Astrocyte of the cerebellum (primary cell): ENCODE results near the gene SELENOT.

Experiments
- DNase-seq: peaks from one replicate; pipeline ENCODE4 v3.0.0-alpha.2; 2011; ENCODE audit warnings: low read depth
- H3K4me3 ChIP-seq: 2 replicates; pipeline ENCODE4 v1.5.1; 2011; ENCODE audit warnings: mild to moderate bottlenecking, low read depth, low read length, moderate library complexity
- in situ Hi-C: cut with HindIII; loops from 2 replicates; pipeline ENCODE4 v1.10.0; 2017; ENCODE audit warnings: low sequenced_read_pairs
- TF ChIP-seq, protein P1 (sequence below): IDR thresholded peaks from 2 replicates; pipeline ENCODE4 v1.5.1; 2012; ENCODE audit warnings: low read length, low read depth, moderate library complexity, mild to moderate bottlenecking; ENCODE audit errors: missing control alignments

SELENOT gene

GRCh38 chr3:150603153-150603979, at the start of gene SELENOT:
SELENOT (plus strand) TSS chr3:150603321; CDS start chr3:150603363, 42 bp downstream.
- TF ChIP-seq, protein P1, sequence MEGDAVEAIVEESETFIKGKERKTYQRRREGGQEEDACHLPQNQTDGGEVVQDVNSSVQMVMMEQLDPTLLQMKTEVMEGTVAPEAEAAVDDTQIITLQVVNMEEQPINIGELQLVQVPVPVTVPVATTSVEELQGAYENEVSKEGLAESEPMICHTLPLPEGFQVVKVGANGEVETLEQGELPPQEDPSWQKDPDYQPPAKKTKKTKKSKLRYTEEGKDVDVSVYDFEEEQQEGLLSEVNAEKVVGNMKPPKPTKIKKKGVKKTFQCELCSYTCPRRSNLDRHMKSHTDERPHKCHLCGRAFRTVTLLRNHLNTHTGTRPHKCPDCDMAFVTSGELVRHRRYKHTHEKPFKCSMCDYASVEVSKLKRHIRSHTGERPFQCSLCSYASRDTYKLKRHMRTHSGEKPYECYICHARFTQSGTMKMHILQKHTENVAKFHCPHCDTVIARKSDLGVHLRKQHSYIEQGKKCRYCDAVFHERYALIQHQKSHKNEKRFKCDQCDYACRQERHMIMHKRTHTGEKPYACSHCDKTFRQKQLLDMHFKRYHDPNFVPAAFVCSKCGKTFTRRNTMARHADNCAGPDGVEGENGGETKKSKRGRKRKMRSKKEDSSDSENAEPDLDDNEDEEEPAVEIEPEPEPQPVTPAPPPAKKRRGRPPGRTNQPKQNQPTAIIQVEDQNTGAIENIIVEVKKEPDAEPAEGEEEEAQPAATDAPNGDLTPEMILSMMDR: peak; percentile 40
- in situ Hi-C loops: no loop called here
- peak; percentile 92 for DNase-seq
- peak within 1 kb of the TSS; percentile 55 for H3K4me3 ChIP-seq

- no peak overlapping the region for H3K4me3 ChIP-seq
- TF ChIP-seq, protein P1: no peak
- DNase-seq: no peak
- in situ Hi-C loops: no loop called here
These were observed 47.2 kb upstream of the SELENOT start for GRCh38 chr3:150555859-150556436.

DNA sequence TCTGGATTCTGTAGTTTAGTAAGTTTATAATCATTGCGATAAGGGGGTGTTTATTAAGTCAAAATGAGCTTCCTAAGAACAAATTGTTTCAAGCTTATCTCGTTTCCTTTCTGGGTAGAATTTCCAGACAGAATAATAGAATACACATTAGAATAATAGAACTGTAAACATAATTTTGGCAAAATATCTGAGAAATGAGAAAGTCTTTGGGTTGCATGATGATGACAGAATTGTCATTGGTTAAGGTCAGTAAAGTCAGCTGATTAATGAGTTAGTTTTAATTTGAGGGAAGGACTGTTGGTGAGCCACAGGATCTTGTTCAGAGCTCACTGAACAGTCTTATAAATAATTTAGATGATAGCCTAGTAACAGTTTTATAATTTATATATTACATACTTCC, 46.3 kb upstream of the SELENOT start:
- DNase-seq: no peak
- TF ChIP-seq, protein P1: no peak
- no peak overlapping the region for H3K4me3 ChIP-seq
- in situ Hi-C loops: no loop called here

DNA sequence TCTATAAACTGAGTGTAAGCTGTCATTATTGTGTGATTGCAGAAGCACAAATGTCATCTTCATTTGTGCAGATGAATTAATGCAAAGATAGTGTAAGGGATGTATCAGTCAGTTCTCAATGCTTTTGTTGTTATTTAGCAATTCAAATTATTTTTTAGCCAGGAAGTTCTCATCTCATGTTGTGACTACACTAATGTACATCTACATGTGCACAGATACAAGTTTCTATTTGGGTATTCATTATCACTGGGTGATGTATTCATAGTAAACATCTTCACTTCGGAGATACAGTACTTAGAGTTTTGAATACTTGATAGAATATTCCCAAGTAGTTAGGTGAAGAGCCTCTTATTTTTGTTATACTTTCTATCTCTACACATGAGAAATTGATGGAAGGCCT, 45.4 kb upstream of the SELENOT start:
- no peak overlapping the region for H3K4me3 ChIP-seq
- TF ChIP-seq, protein P1: no peak
- no peak for DNase-seq
- in situ Hi-C loops: no loop called here

- DNase-seq: no peak
- H3K4me3 ChIP-seq: no peak overlapping the region
- in situ Hi-C loops: no loop called here
- TF ChIP-seq, protein P1: no peak
These were observed 38.9 kb upstream of the SELENOT start for GRCh38 chr3:150564243-150564642.

DNA sequence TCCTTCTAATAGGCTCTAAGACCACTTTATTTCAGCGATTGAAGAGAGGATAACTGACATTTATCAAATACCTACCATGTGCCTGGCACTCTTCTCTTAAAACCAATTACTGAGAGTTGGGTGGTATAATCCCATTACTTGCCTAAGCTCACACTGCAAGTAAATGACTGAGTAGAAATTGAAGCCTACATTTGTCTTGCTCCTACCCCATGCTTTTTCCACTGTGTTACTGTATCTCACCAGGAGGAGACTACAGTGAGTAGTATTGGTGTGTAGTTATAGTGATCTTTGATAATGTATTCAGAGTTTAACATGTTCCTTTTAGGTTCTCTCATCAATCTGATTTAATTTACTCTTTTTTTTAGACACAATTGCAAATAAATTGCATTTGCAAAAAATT, 35.8 kb upstream of the SELENOT start:
- TF ChIP-seq, protein P1: no peak
- in situ Hi-C loops: no loop called here
- H3K4me3 ChIP-seq: no peak overlapping the region
- no peak for DNase-seq
